GM19239 (cell line): ENCODE data around the gene FCHO2.
"Not testable (repeated sequence)": the region's sequence is repeated elsewhere in the genome, so short reads cannot be mapped to it uniquely, and the experiment has no call there.

Source experiments
- DNase-seq: peaks from one replicate; pipeline ENCODE4 v3.0.0; 2011; ENCODE audit warnings: low spot score; ENCODE audit not compliant: insufficient read length
- FAIRE-seq: peaks from 2 replicates; lab custom pipeline; 2011; peaks lifted over from hg19 to GRCh38; lab: Jason Lieb, UNC

The FCHO2 gene

DNA sequence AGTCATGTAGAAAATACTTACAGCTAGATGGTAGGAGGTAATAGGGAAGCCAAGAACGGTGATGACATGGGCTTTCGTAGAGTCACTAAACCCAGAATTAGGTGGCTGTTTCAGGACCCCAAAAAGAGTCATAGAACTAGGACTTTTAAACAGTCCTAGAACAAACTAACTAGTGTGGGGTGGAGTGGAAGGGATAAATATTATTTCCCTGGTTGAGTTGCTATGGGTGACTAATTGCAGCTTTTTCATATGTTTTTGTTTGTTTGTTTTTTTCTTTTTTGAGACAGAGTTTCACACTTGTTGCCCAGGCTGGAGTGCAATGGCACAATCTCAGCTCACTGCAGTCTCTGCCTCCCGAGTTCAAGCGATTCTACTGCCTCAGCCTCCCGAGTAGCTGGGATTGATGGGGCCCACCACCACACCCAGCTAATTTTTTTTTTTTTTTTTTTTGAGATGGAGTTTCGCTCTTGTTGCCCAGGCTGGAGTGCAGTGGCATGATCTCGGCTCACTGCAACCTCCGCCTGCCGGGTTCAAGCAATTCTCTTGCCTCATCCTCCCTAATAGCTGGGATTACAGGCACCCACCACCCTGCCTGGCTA lies 69.2 kb downstream of the FCHO2 start:
- FAIRE-seq, DNase-seq: not testable (repeated sequence)

DNA sequence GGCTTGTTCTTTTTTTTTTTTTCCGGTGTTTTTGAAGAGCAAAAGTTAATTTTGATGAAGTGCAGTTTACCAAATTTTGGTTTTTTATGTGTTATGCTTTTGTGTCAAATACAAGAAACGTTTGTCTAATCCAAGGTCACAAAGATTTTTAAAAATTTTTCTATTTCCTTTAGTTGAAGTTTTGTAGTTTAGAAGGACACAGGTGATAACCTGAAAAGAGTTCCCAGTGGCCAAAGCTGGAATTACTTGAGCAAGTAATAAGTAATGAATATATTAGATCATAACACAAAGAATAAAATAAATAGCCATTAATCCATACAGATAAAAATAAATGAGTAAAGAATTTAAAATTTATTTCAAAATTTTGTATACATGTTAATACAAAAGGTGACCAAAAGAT lies 71.5 kb downstream of the FCHO2 start:
- no peak for FAIRE-seq

DNA sequence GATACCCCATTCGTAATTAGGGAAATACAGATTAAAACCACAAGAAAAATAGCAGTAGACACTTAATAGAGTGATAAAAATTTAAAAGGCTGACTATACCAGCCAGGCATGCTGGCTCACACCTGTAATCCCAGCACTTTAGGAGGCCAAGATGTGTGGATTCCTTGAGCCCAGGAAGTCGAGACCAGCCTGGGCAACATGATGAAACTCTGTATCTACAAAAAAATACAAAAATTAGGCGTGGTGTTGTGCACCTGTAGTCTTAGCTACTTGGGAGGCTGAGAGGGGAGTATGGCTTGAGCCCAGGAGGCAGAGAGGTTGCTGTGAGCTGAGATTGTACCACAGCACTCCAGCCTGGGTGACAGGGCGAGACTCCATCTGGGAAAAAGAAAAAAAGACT lies 72.0 kb downstream of the FCHO2 start:
- DNase-seq (no peak), FAIRE-seq (no peak)

More for the DNA sequence above, 71.5 kb downstream of the FCHO2 start:
- no peak for DNase-seq

- FAIRE-seq (no peak), DNase-seq (no peak)
These were observed 73.3 kb downstream of the FCHO2 start for GRCh38 chr5:73028991-73029595.

GRCh38 chr5:73030531-73030930 lies 74.7 kb downstream of the FCHO2 start:
- DNase-seq (no peak), FAIRE-seq (no peak)

GRCh38 chr5:73030995-73031394 lies 75.2 kb downstream of the FCHO2 start:
- FAIRE-seq = no peak
- no peak for DNase-seq

- DNase-seq (no peak), FAIRE-seq (no peak)
These were observed 76.0 kb downstream of the FCHO2 start for GRCh38 chr5:73031839-73032238.

GRCh38 chr5:73032635-73033034 lies 76.8 kb downstream of the FCHO2 start:
- no peak for DNase-seq

DNA sequence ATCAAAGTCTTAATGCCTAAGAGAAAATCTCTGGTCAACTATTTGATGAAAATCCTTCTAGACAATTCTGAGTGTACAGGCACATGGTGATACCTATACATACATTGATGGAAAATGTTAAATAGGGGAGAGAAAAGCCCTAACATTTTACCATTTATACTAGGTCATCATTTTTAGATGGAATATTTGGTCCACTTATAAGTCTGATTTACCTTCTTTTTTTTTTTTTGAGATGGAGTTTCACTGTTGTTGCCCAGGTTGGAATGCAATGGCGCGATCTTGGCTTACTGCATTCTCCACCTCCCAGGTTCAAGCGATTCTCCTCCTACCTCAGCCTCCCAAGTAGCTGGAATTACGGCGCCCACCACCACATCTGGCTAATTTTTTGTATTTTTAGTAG lies 81.7 kb downstream of the FCHO2 start:
- FAIRE-seq (no peak), DNase-seq (no peak)

More at GRCh38 chr5:73032635-73033034, 76.8 kb downstream of the FCHO2 start:
- FAIRE-seq = no peak

DNA sequence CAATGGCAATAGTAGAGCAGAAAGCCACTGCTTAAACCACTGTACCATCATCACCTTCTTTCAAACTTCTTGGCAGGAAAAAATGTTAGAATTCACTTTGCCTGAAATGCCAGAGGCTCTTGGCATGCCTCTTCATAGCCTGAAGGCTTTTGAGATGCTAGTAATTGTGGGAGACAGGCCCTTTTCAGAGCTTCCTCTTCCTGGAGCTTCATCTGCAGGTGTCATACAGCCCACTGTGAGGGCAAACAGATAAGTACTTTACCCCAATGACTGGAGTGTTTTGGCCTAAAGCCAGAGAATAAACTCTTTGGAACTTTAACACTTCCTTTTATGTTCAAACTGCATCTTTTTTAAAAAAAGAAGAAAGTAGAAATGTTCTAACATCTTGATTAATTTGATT lies 83.2 kb downstream of the FCHO2 start:
- DNase-seq = no peak
- no peak for FAIRE-seq

DNA sequence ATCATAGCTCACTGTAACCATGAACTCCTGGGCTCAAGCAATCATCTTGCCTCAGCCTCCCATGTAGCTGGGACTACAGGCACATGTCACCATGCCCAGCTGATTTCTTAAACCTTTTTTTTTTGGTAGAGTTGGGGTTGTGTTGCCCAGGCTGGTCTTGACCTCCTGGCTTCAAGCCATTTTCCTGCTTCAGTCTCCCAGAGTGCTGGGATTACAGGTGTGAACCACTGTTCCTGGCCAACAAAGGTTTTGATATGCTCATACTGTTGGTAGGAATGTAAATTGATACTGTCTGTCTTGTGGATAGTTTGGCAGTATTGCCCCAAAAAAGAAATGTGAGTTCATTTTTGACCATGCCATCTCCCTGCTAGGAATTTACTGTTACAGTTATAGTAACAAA lies 87.2 kb downstream of the FCHO2 start:
- no peak for DNase-seq
- no peak for FAIRE-seq

DNA sequence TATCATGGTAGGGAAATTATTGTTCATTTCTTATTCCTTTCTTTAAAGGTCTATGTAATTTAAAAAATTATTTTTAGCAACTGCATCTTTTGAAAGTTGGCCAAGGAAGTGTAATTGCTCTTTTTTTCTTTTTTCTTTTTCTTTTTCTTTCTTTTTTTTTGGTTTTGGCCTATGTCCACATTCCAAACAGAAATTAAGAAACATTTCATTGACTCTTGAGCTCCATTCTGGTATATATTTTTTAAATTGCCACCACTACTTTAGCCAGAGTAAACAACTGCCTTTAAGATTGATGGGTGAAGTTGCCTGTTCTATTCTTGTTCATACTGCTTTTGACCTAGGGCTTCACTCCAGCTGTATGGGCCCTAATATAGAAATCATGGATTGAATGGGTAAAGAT lies 88.7 kb downstream of the FCHO2 start:
- FAIRE-seq (no peak), DNase-seq (no peak)

GRCh38 chr5:73045623-73046022 lies 89.8 kb downstream of the FCHO2 start:
- no peak for FAIRE-seq
- DNase-seq = no peak

DNA sequence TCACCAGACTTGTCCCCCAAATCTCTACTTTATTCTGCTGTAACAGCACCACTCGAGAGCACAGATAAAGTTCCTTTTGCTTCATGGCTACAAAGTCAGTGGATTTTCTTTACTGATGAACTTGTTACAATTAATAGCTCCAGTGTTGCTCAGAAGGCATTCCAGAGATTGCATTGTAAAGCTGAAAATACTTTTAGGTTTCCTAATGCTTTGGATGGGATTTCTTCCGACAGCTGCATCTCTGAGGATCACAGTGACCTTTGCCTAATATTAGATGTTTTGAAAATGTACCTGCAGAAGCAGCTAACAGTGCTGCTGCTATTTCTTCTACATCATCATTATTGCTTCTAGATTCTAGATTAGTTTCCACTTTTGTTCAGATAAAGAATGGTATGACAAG lies 105.8 kb downstream of the FCHO2 start:
- no peak for DNase-seq
- FAIRE-seq = no peak

DNA sequence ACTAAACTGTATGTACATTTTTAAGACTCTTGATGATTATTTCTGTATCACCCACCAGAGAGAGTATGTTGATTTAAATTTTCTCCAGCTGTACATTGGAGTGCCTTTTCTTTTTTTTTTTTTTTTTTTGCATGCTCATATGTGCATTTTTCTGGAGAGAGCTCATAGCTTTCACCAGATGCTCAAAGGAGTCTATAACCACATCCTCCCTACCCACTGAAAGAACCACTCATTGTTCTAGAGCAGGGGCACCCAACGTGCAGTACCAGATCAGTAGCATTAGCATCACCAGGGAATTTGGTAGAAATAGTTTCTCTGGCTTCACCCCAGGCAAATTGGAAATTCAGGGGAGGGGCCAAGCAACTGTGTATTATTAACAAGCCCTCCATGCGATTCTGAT lies 110.6 kb downstream of the FCHO2 start:
- no peak for DNase-seq
- FAIRE-seq = no peak

- FAIRE-seq = no peak
These were observed 111.4 kb downstream of the FCHO2 start for GRCh38 chr5:73067213-73067612.

GRCh38 chr5:73081093-73081492 lies 125.3 kb downstream of the FCHO2 start:
- DNase-seq (no peak), FAIRE-seq (no peak)

More at GRCh38 chr5:73067213-73067612, 111.4 kb downstream of the FCHO2 start:
- DNase-seq = no peak

DNA sequence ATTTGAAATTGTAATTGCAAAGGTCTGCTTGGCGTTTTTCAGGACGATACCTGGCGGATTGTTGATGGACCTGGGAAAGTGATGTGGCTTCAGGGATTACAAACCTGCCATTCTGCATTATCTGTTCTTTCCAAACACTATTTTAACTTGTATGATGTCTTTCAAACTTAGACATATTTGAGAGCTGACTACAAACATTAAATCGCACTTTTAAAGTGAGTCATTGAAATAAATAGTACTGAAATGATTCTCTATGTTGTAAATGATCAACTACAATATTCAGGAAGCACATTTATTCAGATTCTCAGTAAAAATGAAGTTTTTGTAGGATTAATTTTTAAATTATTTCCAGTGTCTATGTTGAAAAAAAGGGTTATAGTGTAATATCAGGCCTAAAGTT lies 132.2 kb downstream of the FCHO2 start:
- FAIRE-seq (no peak), DNase-seq (no peak)

DNA sequence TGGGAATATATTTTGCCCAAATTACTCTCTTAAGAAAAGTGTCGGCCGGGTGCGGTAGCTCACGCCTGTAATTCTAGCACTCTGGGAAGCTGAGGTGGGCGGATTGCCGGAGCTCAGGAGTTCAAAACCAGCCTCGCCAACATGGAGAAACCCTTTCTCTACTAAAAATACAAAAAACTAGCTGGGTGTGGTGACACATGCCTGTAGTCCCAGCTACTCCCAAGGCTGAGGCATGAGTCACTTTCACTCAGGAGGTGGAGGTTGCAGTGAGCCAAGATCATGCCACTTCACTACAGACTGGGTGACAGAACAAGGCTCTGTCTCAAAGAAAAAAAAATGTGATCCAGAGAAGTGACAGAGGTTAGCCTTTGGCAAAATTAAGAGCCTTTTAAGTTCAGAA lies 138.1 kb downstream of the FCHO2 start:
- FAIRE-seq (no peak), DNase-seq (no peak)

- FAIRE-seq (no peak), DNase-seq (no peak)
These were observed 138.6 kb downstream of the FCHO2 start for GRCh38 chr5:73094415-73094814.

GRCh38 chr5:73095564-73096238 lies 139.9 kb downstream of the FCHO2 start:
- FAIRE-seq = no peak
- DNase-seq = no peak

DNA sequence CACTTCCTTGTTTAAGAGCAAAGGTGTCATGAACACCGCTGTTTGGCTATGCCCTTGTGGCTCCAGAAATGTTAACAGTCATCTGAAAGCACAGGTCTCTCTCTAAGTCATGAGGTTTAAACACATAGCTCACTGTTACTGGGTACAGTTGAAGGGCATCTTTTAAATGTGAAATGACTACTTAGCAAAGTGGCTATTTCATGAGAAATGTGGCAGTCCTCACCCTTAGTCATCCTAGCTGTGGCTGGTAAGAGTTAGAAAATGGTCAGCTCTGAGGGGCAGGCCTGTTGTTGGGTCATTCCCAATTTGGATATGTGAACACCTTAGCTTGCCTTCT lies 140.4 kb downstream of the FCHO2 start:
- no peak for DNase-seq
- FAIRE-seq = no peak
